H9 (cell line): ENCODE results near the gene ABL2. TPM values are rescaled to one million over a fixed set of nuclear protein-coding genes. Genes with fewer than 3 reads are reported as not detected.

Experiments
- DNase-seq: peaks from one replicate; pipeline ENCODE4 v3.0.0-alpha.2; 2017
- H2AFZ ChIP-seq: one replicate; pipeline ENCODE4 v1.6.1; 2013; ENCODE audit warnings: mild to moderate bottlenecking, low read length, control low read depth, moderate library complexity
- H2AK5ac ChIP-seq: 2 replicates; pipeline ENCODE4 v1.6.1; 2013; ENCODE audit warnings: low read length, control low read depth, mixed read lengths; ENCODE audit not compliant: insufficient read length
- H2BK120ac ChIP-seq: one replicate; pipeline ENCODE4 v1.6.1; 2013; ENCODE audit warnings: low read depth, mild to moderate bottlenecking, low read length, control low read depth, inconsistent platforms; ENCODE audit not compliant: poor library complexity, severe bottlenecking
- H2BK12ac ChIP-seq: 2 replicates; pipeline ENCODE4 v1.6.1; 2013; ENCODE audit warnings: low read length, control low read depth, mixed read lengths, low read depth; ENCODE audit not compliant: insufficient read length
- H2BK15ac ChIP-seq: 2 replicates; pipeline ENCODE4 v1.6.1; 2013; ENCODE audit warnings: low read depth, low read length, control low read depth
- H2BK20ac ChIP-seq: one replicate; pipeline ENCODE4 v1.6.1; 2013; ENCODE audit warnings: low read depth, mild to moderate bottlenecking, low read length, control low read depth, inconsistent platforms; ENCODE audit not compliant: poor library complexity, severe bottlenecking
- H2BK5ac ChIP-seq: 2 replicates; pipeline ENCODE4 v1.6.1; 2013; ENCODE audit warnings: low read length, control low read depth, mixed read lengths; ENCODE audit not compliant: insufficient read length
- H3K14ac ChIP-seq: 2 replicates; pipeline ENCODE4 v1.6.1; 2013; ENCODE audit warnings: low read length, control low read depth; ENCODE audit not compliant: insufficient read depth
- H3K18ac ChIP-seq: 2 replicates; pipeline ENCODE4 v1.6.1; 2013; ENCODE audit warnings: low read depth, mild to moderate bottlenecking, mixed read lengths, low read length, control low read depth; ENCODE audit not compliant: insufficient read length
- H3K23ac ChIP-seq: 2 replicates; pipeline ENCODE4 v1.6.1; 2013; ENCODE audit warnings: low read length, control low read depth, mixed read lengths, low read depth; ENCODE audit not compliant: insufficient read length
- H3K23me2 ChIP-seq: 2 replicates; pipeline ENCODE4 v1.6.1; 2013; ENCODE audit warnings: low read depth, mild to moderate bottlenecking, mixed read lengths, low read length, control low read depth; ENCODE audit not compliant: insufficient read length, poor library complexity, severe bottlenecking
- H3K27ac ChIP-seq: 2 replicates; pipeline ENCODE4 v1.5.1; 2013; ENCODE audit warnings: low read length, control low read depth, mixed read lengths, low read depth; ENCODE audit not compliant: insufficient read length
- H3K27me3 ChIP-seq: 2 replicates; pipeline ENCODE4 v1.6.1; 2013; ENCODE audit warnings: low read length, control low read depth, inconsistent platforms; ENCODE audit not compliant: insufficient read depth
- H3K4ac ChIP-seq: 2 replicates; pipeline ENCODE4 v1.6.1; 2013; ENCODE audit warnings: low read depth, mild to moderate bottlenecking, control low read depth, inconsistent platforms, low read length, moderate library complexity
- H3K4me1 ChIP-seq: 2 replicates; pipeline ENCODE4 v1.6.1; 2013; ENCODE audit warnings: low read length, control low read depth, inconsistent platforms; ENCODE audit not compliant: insufficient read depth
- H3K4me2 ChIP-seq: 2 replicates; pipeline ENCODE4 v1.6.1; 2013; ENCODE audit warnings: low read length, control low read depth, mixed read lengths; ENCODE audit not compliant: insufficient read length, insufficient read depth
- H3K56ac ChIP-seq: 2 replicates; pipeline ENCODE4 v1.6.1; 2013; ENCODE audit warnings: low read depth, mild to moderate bottlenecking, mixed read lengths, low read length, control low read depth; ENCODE audit not compliant: insufficient read length
- H3K79me1 ChIP-seq: 2 replicates; pipeline ENCODE4 v1.6.1; 2013; ENCODE audit warnings: low read depth, mild to moderate bottlenecking, moderate library complexity, low read length, control low read depth, inconsistent platforms; ENCODE audit not compliant: insufficient read depth, poor library complexity, severe bottlenecking
- H3K79me2 ChIP-seq: 2 replicates; pipeline ENCODE4 v1.6.1; 2013; ENCODE audit warnings: low read length, control low read depth, inconsistent platforms; ENCODE audit not compliant: insufficient read depth
- H3K9ac ChIP-seq: 2 replicates; pipeline ENCODE4 v1.6.1; 2013; ENCODE audit warnings: low read length, control low read depth, mixed read lengths; ENCODE audit not compliant: insufficient read length; ENCODE audit errors: extremely low read depth
- H3K9me3 ChIP-seq: one replicate; pipeline ENCODE4 v1.6.1; 2013; ENCODE audit warnings: low read depth, low read length, inconsistent platforms; ENCODE audit not compliant: control insufficient read depth
- H3T11ph ChIP-seq: one replicate; pipeline ENCODE4 v1.6.1; 2013; ENCODE audit warnings: mild to moderate bottlenecking, low read length, control low read depth, inconsistent platforms
- H4K20me1 ChIP-seq: one replicate; pipeline ENCODE4 v1.6.1; 2013; ENCODE audit not compliant: control insufficient read depth, insufficient read length, insufficient read depth
- H4K5ac ChIP-seq: 2 replicates; pipeline ENCODE4 v1.6.1; 2013; ENCODE audit warnings: low read depth, mild to moderate bottlenecking, mixed read lengths, low read length, control low read depth; ENCODE audit not compliant: insufficient read length
- H4K8ac ChIP-seq: replicated peaks from 2 replicates; pipeline ENCODE4 v1.6.1; 2013; ENCODE audit warnings: low read length, control low read depth, mixed read lengths, low read depth; ENCODE audit not compliant: insufficient read length
- H4K91ac ChIP-seq: 2 replicates; pipeline ENCODE4 v1.6.1; 2013; ENCODE audit warnings: low read depth, mild to moderate bottlenecking, moderate library complexity, mixed read lengths, low read length, control low read depth; ENCODE audit not compliant: insufficient read length
- H3K27ac Mint-ChIP-seq, 3 experiments: 2 replicates in 2 of 3; 3 replicates in 1 of 3; pipeline ENCODE4 v1.8.0; 2020 to 2021; ENCODE audit warnings: mixed read lengths in 3 of 3, mild to moderate bottlenecking in 1 of 3, moderate library complexity in 1 of 3
- H3K27me3 Mint-ChIP-seq: 2 replicates; pipeline ENCODE4 v1.8.0; 2021; ENCODE audit warnings: low read depth, mild to moderate bottlenecking, moderate library complexity, mixed read lengths
- H3K36me3 Mint-ChIP-seq, 3 experiments: 2 replicates in 2 of 3; 3 replicates in 1 of 3; pipeline ENCODE4 v1.8.0; 2020 to 2021; ENCODE audit warnings: low read depth in 3 of 3, mixed read lengths in 3 of 3; ENCODE audit not compliant: insufficient read depth in 1 of 3
- H3K4me1 Mint-ChIP-seq, 2 experiments: 2 replicates each; pipeline ENCODE4 v1.8.0; 2020; ENCODE audit warnings: mixed read lengths in 2 of 2
- H3K4me3 Mint-ChIP-seq, 2 experiments: 2 replicates in 1 of 2; 3 replicates in 1 of 2; pipeline ENCODE4 v1.8.0; 2020 to 2021; ENCODE audit warnings: mild to moderate bottlenecking in 2 of 2, mixed read lengths in 2 of 2, moderate library complexity in 1 of 2
- H3K9me3 Mint-ChIP-seq, 2 experiments: 2 replicates in 1 of 2; 3 replicates in 1 of 2; pipeline ENCODE4 v1.8.0; 2020; ENCODE audit warnings: mild to moderate bottlenecking in 2 of 2, mixed read lengths in 2 of 2, moderate library complexity in 1 of 2
- CTCF ChIP-seq: fragments of 200-600 bp; sonication (generic); conservative IDR thresholded peaks from 3 replicates; pipeline ENCODE4 v1.8.0; 2021; ENCODE audit warnings: antibody characterized with exemption, mild to moderate bottlenecking
- total RNA-seq: library from RNA; stranded (reverse); gene quantifications from 2 replicates; pipeline ENCODE4 v1.2.1, GENCODE V29; 2021

ABL2 gene
- total RNA-seq, 1 experiment from 2014 or later, result 21.2 TPM

GRCh38 chr1:179269071-179269470 lies 39.6 kb upstream of the ABL2 start:
- H2BK15ac ChIP-seq, result no peak overlapping the region
- no peaks in the 10 kb centered on the region for H3K27me3 ChIP-seq
- H4K8ac ChIP-seq, result no peak overlapping the region
- H3T11ph ChIP-seq, result no peak overlapping the region
- no peaks in the 10 kb centered on the region for H3K79me2 ChIP-seq
- H3K9ac ChIP-seq, result no peak overlapping the region
- Mint-ChIP-seq H3K4me1 (peaks cover 3 to 6% of the 10 kb centered on the region in 2 experiments; a peak in 3 of 4 replicates), H3K27me3 (peaks cover 3% of the 10 kb centered on the region; the same call in 1 of the 2 replicates), H3K4me3 (no peak overlapping the region), H3K9me3 (no peaks in the 10 kb centered on the region), H3K27ac (no peak overlapping the region), H3K36me3 (no peaks in the 10 kb centered on the region)
- no peaks in the 10 kb centered on the region for H3K23me2 ChIP-seq
- no peaks in the 10 kb centered on the region for H3K79me1 ChIP-seq
- no peaks in the 10 kb centered on the region for H3K9me3 ChIP-seq
- no peak overlapping the region for H3K18ac ChIP-seq
- no peak overlapping the region for H3K14ac ChIP-seq
- no peak overlapping the region for H3K56ac ChIP-seq
- no peak overlapping the region for H2BK5ac ChIP-seq
- H4K20me1 ChIP-seq, result no peaks in the 10 kb centered on the region
- no peaks in the 10 kb centered on the region for H3K4me1 ChIP-seq
- H4K91ac ChIP-seq, result no peak overlapping the region
- H3K4ac ChIP-seq, result no peak overlapping the region
- TF ChIP-seq CTCF, result no peak
- no peak overlapping the region for H3K4me2 ChIP-seq
- no peak overlapping the region for H3K23ac ChIP-seq
- H2BK20ac ChIP-seq, result no peak overlapping the region
- H2BK12ac ChIP-seq, result no peak overlapping the region
- no peak overlapping the region for H2AK5ac ChIP-seq
- DNase-seq, result no peak
- H3K27ac ChIP-seq, result no peak overlapping the region
- no peak overlapping the region for H2BK120ac ChIP-seq
- no peak overlapping the region for H2AFZ ChIP-seq
- no peak overlapping the region for H4K5ac ChIP-seq
